Adrenal gland (tissue), 12 donors: Measurements from ENCODE around the gene TLNRD1. TPM values are rescaled to one million over a fixed set of nuclear protein-coding genes. Genes with fewer than 3 reads are reported as not detected.

Source experiments
- DNase-seq, 7 donors: peaks; one replicate each; pipeline ENCODE4 v3.0.0-alpha.2; 2019 to 2020
- H3K27ac ChIP-seq, 5 donors: fragments of 200-600 bp; sonication (generic) in 4 of 5; 1 replicate in 3 of 5; 2 replicates in 2 of 5; pipeline versions ENCODE4 v1.5.1 to v1.8.0; 2016 to 2020; ENCODE audit warnings: mild to moderate bottlenecking in 1 of 5
- H3K27me3 ChIP-seq: fragments of 200-600 bp; 2 replicates; pipeline ENCODE4 v1.8.0; 2021
- H3K36me3 ChIP-seq, 2 donors: fragments of 200-600 bp; replicated peaks in 1 of 2; 1 replicate in 1 of 2; 2 replicates in 1 of 2; pipeline versions ENCODE4 v1.5.1 to v1.8.0; 2018 to 2022
- H3K4me1 ChIP-seq, 2 donors: fragments of 200-600 bp; replicated peaks in 1 of 2; 1 replicate in 1 of 2; 2 replicates in 1 of 2; pipeline versions ENCODE4 v1.5.1 to v1.8.0; 2018 to 2021
- H3K4me3 ChIP-seq, 4 donors: fragments of 200-600 bp; sonication (generic) in 3 of 4; one replicate each; pipeline ENCODE4 v1.5.1; 2016 to 2018
- H3K9me3 ChIP-seq, 3 donors: fragments of 200-600 bp; sonication (generic) in 1 of 3; replicated peaks in 1 of 3; 1 replicate in 2 of 3; 2 replicates in 1 of 3; pipeline versions ENCODE4 v1.5.1 to v1.8.0; 2016 to 2021
- POLR2A ChIP-seq, 2 donors: fragments of 450-650 bp; IDR thresholded peaks; one replicate each; pipeline ENCODE4 v1.6.1; 2017; ENCODE audit warnings: antibody characterized with exemption in 2 of 2, mild to moderate bottlenecking in 2 of 2, moderate library complexity in 1 of 2
- WGBS, 4 donors: extraction: QIAGEN DNeasy Blood & Tissue Kit in 2 of 4; methylation state at CpG; one replicate each; pipeline versions ENCODE4 v1.1.5 to v1.1.7; 2013 to 2017; 5-methylcytosine and 5-hydroxymethylcytosine counted together
- intact Hi-C, 2 donors: fragments of 100-400 bp; cut with DNase I; formaldehyde crosslinking; loops; one replicate each; pipeline versions ENCODE4 v1.14.1 to v1.15.0; 2022 to 2023
- polyA plus RNA-seq, 3 donors: library from polyadenylated mRNA; stranded (reverse); fragments of 200-250 nt in 2 of 3; fragments of 350-450 nt in 1 of 3; fragmentation: Illumina TruSeq in 1 of 3; extraction: RNeasy Lipid Tissue Mini Kit (QIAGEN cat#74804) in 1 of 3; gene quantifications; one replicate each; pipeline ENCODE4 v1.2.3, GENCODE V29; 2013 to 2014
- total RNA-seq, 9 donors: library from RNA; depleted of rRNA in 4 of 9; stranded (reverse); fragments of >200 nt in 4 of 9; fragments of 120-200 nt in 1 of 9; fragmentation: NEBNext Ultra II Directional in 1 of 9; extraction: Animal tissue kit (Norgen Biotek cat#: 25700) in 1 of 9; gene quantifications; one replicate each; pipeline versions ENCODE4 v1.1.0 to v1.2.4, GENCODE V29; 2013 to 2023
- TF ChIP-seq, protein P1 (sequence below), 6 experiments: fragments of 450-650 bp in 4 of 6; fragments of 200-600 bp in 2 of 6; sonication (generic) in 1 of 6; IDR thresholded peaks; 1 replicate in 5 of 6; 2 replicates in 1 of 6; pipeline versions ENCODE4 v1.5.1 to v1.8.0; 2016 to 2021; ENCODE audit warnings: antibody characterized with exemption in 6 of 6, mild to moderate bottlenecking in 2 of 6, moderate library complexity in 1 of 6
- donor health status: healthy with polysubstance abuse.
- donor health status: Bipolar disorder and iron deficiency.
- donor health status: DM: yes; HTN: yes; CAD: no.
- donor health status: DM: no; HTN: no; CAD: no.
- donor health status: DM: no; HTN: no; CAD: no.
- donor health status: DM: yes; HTN: yes; CAD: no.

Gene TLNRD1
- total and polyA plus RNA-seq, 12 donors = 4.3 to 30.8 (median 19.1) TPM

DNA sequence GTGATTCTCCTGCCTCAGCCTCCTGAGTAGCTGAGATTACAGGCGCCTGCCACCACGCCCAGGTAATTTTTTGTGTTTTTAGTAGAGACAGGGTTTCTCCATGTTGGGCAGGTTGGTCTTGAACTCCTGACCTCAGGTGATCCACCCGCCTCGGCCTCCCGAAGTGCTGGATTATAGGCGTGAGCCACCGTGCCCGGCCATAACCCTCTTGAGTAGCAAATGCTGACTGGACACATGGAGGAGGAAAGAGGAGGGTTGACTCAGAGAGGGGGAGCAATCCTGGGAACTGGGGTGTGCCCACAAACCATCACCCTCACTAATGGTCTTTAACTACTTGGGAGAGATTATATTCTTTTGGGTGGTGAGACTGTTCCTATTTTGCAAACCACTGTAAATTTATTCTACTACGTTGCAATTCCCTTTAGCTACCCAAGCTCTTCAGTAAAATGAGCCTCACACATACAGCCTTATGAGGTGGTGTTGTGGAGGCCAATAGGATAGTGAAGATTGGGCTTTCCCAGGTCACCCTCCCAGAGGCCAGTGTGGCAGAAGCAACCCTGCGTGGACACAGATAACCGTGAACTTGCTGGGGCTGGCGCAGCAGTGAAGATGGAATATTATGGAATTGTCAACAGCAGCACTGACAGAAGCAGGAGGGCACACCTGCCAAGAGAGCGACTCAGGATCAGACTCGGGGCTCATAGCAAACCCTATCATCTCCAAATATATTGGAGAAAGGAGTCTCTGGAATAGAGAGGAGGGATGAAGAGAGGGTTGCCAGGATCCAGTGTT is 37.4 kb downstream of the TLNRD1 start:
- WGBS, 4 donors = 92 to 95% (median 94%) methylated on average over 14 of the region's 14 CpGs
- H3K9me3 ChIP-seq = no peaks in the 10 kb centered on the region
- no peaks in the 10 kb centered on the region for H3K36me3 ChIP-seq
- intact Hi-C loops = no loop called here
- no peak overlapping the region for H3K27ac ChIP-seq
- H3K27me3 ChIP-seq = no peaks in the 10 kb centered on the region
- peaks cover 0 to 3% of the 10 kb centered on the region in 2 donors for H3K4me1 ChIP-seq
- TF ChIP-seq, protein P1, sequence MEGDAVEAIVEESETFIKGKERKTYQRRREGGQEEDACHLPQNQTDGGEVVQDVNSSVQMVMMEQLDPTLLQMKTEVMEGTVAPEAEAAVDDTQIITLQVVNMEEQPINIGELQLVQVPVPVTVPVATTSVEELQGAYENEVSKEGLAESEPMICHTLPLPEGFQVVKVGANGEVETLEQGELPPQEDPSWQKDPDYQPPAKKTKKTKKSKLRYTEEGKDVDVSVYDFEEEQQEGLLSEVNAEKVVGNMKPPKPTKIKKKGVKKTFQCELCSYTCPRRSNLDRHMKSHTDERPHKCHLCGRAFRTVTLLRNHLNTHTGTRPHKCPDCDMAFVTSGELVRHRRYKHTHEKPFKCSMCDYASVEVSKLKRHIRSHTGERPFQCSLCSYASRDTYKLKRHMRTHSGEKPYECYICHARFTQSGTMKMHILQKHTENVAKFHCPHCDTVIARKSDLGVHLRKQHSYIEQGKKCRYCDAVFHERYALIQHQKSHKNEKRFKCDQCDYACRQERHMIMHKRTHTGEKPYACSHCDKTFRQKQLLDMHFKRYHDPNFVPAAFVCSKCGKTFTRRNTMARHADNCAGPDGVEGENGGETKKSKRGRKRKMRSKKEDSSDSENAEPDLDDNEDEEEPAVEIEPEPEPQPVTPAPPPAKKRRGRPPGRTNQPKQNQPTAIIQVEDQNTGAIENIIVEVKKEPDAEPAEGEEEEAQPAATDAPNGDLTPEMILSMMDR (IDR thresholded peaks at IDR 0.05) = no peak
- no peak for TF ChIP-seq POLR2A (IDR thresholded peaks at IDR 0.05)
- no peak for DNase-seq
- no peak overlapping the region for H3K4me3 ChIP-seq

DNA sequence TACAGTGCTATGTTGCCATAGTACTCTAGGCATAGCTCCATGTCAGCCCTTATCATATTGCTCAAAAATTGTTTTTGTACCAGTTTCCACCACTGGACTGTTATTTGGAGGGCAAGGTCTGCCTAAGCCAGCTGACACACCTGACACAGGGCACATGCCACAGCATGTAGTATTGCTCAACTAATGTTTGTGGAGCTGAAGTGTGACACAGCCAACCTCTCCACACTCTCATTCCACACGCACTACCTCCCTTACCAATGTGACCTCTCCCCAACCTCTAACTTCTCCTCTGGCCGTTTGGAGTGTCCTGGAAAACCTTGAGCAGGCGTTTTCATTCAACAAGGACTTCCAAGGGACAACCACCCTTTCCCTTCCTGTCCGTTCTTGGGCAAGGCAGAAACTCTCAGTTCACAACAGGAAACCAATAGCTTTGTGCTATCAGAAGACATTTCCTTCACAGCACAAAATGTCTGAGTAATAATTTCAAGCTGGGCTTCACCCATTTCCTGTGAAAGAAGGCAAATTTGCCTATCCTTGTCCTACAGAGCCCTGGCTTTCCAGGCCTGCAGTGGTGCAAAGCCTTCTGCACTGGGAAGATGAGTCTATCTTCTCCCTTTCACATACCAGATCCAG is 38.4 kb downstream of the TLNRD1 start:
- WGBS, 4 donors = 37 to 53% (median 44%) methylated on average over 4 of the region's 4 CpGs
- Histone ChIP-seq H3K36me3 (no peaks in the 10 kb centered on the region), H3K27me3 (no peaks in the 10 kb centered on the region), H3K4me3 (no peak overlapping the region), H3K4me1 (no peaks in the 10 kb centered on the region), H3K27ac (peak overlapping the region in 1 of 5 donors; percentile 11), H3K9me3 (no peaks in the 10 kb centered on the region)
- intact Hi-C loops = no loop called here
- peak in 1 of 7 donors; percentile 7 for DNase-seq
- TF ChIP-seq, protein P1 (IDR thresholded peaks at IDR 0.05) = peak in 1 of 6 experiments; percentile 2
- TF ChIP-seq POLR2A (IDR thresholded peaks at IDR 0.05) = no peak

DNA sequence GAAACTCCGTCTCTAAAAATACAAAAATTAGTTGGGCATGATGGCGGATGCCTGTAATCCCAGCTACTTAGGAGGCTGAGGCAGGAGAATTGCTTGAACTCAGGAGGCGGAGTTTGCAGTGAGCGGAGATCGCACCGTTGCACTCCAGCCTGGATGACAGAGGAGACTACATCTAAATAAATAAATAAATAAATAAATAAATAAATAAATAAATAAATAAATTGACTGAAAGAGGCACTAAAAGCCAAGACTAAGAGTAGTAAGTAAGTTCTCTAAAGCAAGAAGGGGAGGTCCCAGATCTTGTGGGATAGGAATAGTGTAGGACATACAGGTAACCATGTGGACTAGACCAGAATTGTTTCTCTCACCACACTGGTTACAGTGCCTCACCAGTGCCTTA is 40.0 kb downstream of the TLNRD1 start:
- H3K4me3 ChIP-seq = no peak overlapping the region
- H3K4me1 ChIP-seq = no peaks in the 10 kb centered on the region
- no peak for DNase-seq
- no peak for TF ChIP-seq POLR2A (IDR thresholded peaks at IDR 0.05)
- TF ChIP-seq, protein P1 (IDR thresholded peaks at IDR 0.05) = no peak
- H3K27me3 ChIP-seq = no peaks in the 10 kb centered on the region
- no peak overlapping the region for H3K27ac ChIP-seq
- no peaks in the 10 kb centered on the region for H3K36me3 ChIP-seq
- intact Hi-C loops = no loop called here
- H3K9me3 ChIP-seq = no peaks in the 10 kb centered on the region
- 90 to 98% (median 94%) methylated on average over 6 of the region's 6 CpGs for WGBS, 4 donors

DNA sequence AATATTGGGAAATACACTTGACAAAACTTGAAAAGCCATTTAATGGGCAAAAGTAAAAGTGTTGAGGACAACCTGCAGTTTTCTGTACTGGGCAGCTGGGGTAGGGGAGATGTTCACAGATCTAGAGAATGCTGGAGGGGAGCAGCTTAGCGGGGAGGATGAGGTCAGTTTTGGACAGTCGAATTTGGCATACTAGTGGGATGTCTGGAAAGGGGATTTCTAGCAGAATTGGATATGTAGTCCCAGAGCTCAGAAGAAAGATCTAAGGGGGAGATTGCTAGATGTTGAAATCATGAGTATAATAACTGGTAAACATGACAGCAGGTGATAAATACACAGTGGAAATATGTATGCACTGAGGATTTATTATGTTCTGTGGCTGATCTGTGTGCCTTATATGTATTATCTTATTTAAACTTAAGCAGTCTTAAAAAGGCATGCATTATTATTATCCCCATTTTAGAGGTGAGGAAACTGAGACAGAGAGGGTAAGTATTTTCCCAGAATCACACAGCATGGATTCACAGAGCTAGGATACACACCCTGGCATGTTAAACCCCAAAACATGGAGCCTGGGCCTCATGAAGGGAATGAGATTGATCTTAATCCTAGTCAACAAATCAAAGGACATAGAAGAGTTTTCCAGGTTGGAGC is 42.7 kb downstream of the TLNRD1 start:
- H3K9me3 ChIP-seq = no peaks in the 10 kb centered on the region
- no peak for DNase-seq
- H3K4me3 ChIP-seq = no peak overlapping the region
- TF ChIP-seq, protein P1 (IDR thresholded peaks at IDR 0.05) = no peak
- TF ChIP-seq POLR2A (IDR thresholded peaks at IDR 0.05) = no peak
- H3K27me3 ChIP-seq = no peaks in the 10 kb centered on the region
- no peaks in the 10 kb centered on the region for H3K36me3 ChIP-seq
- 86 to 93% (median 90%) methylated on average over 2 of the region's 2 CpGs for WGBS, 4 donors
- H3K4me1 ChIP-seq = no peaks in the 10 kb centered on the region
- H3K27ac ChIP-seq = no peak overlapping the region
- intact Hi-C loops = no loop called here
